GM21825 (cell line): ENCODE results near the gene RARRES1.
A peak's percentile ranks its signal among the peaks of the same experiment; 100 is the strongest.

Experiments used
- ATAC-seq: cut with Tn5 transposase; IDR thresholded peaks from one replicate; pipeline ENCODE4 v1.9.1; 2021; ENCODE audit warnings: mild to moderate bottlenecking, moderate library complexity; ENCODE audit not compliant: unreplicated experiment

RARRES1 gene

DNA sequence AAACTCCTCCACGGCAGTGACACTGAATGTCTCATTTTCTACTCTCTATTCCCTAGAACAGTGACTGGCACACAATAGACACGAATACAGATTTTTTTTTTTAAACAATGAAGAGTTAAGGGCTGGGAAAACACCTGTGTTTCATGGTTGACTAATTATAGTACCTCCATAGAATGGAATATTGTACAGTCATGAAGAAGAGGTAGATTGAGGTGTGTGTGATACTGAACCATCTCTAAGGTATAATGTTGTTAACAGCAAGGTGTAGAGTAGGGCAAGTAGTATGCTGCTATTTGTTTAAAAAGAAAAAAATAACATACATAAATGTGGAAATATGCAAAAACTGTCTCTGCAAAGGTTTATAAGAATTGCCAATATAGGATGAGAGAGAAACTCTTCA is 5.2 kb upstream of the RARRES1 start:
- ATAC-seq = no peak

DNA sequence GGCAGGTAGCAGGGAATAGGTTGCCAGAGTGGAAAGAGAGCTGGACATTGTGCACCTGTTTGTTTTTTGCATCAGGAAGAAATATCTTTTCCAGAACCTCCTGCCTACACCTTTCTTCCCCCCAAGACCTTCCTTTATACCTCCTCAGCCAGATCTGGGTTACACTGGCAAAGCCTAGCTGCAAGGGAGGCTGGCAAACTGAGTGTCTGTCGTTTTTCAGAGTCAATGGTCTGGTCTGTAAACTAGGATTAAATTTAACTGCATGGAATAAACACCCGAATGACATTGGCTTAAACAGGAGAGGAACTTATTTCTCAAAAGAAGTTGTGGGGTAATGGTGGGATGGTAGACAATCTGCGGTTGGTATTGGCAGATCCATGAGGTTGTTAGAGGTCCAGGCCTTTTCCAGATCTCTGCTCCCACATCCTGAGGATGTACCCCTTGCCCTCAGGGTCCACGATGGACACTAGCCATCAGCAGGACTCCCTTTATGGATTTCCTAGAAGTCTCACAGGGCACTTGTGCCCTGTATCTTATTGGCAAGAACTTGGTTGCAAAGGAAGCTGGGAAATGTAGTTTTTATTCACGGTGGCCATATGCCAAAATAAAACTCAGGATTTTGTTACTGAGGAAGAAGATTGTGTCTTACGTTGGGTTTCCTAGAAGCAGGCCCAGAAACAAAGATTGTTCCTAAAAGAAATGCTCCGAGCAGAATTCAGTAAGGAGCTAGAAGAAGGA is 3.2 kb upstream of the RARRES1 start:
- ATAC-seq = no peak

DNA sequence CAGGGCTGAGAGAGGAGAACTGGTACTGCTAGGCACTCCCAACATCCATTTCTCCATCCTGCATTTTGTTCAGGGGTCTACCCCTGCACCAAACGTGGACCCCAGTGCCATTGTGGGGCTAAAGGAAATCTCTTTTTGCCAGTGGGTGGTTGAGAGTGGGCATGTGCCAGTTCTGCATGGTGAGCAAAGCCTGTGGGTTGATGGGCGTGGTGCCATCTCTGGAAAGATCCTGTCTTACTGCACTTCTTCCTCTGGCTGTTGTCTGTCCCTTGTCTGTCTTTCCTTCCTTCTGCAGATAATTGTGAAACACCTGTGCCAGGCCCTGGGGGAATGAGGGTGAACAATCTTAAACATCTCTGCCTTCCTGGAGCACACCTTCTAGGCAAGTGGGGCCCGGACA is 1.4 kb upstream of the RARRES1 start:
- ATAC-seq = no peak

DNA sequence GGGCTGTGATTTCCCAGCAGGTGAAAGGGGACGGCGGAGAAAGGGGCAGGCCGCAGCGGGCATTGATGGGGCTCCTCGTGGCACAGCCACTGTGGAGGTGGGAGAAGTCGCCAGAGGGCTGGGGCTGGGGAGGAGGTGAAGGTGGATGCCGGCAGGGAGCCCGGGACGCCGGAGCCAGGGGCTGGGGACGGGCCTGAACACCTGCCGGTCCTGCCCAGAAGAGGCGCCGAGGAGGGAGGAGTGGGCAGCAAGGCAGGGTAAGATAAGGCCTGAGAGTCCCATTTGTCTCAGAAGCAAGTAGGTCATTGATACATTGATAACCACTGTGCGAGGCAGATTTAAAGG is 571 bp upstream of the RARRES1 start:
- no peak for ATAC-seq

DNA sequence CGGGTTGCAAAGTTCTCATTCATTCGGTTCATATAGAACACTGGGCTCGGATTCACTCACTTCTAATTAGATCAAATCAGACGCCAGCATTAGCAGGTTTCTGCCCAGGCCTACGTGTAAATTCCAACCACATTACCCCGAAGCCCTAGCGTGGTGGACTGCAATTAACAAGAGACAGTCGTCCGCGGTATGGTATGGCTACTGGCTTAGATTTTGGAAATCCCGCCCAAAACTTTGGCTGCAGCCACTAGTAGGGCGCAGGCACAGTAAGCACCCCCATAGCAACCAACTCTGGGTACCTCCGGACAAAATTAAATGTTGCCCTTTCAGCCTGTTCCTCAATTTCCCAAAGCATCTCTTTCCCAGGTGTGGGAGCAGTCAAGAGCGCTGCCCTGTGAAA is 771 bp downstream of the RARRES1 start:
- no peak for ATAC-seq

DNA sequence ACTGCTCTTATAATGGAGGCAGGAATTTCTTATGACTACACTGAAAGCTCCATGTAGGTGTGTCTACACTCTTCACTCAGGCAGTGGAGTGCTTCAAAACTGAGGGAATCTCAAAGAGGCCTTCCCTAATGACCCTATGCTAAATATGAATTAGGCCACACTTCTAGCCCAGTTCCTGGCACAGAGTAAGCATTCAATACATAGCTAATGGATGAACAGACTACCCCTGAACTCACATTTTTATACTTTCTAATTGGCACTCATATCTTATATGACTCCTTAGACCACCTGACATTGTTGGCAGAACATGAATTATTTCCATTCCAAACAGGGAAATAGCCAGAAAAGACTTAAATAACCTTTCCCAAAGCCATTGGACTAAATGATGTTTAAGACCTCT is 3.4 kb downstream of the RARRES1 start:
- ATAC-seq = no peak

DNA sequence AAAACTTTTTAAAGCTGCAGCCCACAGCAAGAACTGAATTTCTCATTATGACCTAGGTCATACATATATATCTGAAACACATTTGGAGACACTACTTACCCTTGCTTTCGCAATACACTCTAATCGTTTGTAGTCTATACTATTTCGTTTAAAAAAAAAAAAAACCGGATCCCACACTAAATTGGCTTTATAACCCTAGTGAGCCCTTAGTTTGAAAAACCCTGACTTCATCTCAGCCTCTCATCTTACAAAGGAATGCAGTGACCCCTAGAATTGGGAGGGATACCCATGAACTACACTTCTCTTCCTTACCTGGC is 4.2 kb downstream of the RARRES1 start:
- no peak for ATAC-seq

DNA sequence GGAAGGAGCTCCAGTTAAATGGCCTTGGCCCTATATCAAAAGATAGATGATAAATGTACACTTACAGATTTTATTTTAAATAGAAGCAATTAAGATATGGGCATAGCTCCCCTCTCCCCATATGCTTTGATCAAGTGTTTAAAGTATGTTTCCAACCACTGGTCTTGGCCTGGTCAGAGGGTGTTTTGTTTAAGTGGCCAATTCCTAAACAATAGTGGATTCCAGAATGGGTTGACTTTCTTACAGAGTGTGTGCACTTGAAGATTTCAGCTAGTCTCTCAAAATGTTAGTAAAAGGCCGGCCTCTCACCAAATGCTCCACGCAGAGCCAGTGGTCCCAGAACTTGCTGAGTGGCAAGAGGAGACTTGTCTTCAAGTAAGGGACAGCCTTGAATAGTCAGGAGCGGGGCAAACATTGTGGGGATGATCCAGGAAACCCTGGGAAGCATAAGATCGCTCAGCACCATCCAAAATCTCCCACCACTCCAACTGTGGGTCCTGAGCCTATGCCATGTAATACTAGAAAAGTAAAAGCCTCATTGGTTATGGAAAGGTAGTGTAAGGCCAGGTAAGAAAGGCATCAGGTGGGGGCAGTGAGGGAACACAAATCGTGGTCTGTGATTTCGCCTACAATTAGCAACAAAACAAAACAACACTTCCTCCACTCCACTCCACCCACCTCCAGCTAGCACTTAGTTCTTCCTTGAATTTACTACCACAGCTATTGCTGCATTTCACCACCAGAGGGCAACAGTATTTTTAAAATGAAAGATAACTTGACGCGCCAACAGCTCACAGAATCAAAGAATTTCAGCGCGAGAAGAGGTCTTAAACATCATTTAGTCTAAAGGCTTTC is 4.8 kb downstream of the RARRES1 start:
- ATAC-seq = peak; percentile 70

DNA sequence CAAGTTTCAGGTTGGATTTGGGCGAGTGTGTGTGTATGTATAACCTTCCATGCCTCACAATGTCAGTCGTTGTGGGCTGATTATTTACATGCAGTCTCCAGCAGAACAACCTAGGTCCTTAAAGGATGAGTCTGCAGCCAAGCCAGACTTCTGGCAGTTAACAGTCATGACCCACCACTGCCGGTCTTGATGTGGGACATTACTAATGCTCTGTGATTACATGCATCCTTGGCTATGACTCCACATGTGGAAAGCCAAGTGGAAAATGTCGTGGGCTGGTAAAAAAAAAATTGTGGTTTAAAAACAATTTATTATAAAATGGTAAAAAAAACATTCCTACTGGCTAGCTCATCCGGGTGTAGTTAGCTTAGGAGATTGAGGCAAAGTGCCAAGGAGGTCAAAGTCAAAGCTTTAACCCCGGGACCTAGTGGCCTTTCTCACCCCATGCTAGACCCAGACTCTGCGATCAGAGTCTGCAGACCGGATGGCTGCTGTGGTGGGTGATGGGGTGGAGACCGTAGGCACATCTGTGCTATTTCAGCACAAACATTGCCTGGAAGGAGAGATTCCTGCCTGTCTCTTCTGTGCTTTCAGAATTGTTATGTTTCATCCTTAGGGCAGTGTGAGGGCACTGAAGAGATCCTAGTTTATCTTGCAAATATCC is 6.8 kb downstream of the RARRES1 start:
- no peak for ATAC-seq

DNA sequence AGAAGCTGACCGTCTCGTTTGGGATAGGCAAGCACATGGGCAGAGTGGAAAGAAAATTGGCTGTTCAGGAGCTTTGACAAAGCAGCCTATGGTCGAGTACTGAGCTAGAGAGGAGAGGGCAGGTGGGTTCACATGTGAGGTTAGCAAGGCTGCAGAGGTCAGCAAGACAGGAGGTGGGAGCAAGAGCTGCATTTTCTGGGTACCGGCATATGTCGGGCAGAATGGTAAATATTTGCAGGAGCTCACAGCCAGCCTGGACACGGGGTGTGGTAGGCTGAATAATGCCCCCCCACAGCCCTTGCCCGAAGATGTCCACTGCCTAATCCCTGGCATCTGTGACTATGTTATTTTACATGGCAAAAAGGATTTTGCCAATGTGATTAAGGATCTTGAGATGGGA is 8.3 kb downstream of the RARRES1 start:
- no peak for ATAC-seq

DNA sequence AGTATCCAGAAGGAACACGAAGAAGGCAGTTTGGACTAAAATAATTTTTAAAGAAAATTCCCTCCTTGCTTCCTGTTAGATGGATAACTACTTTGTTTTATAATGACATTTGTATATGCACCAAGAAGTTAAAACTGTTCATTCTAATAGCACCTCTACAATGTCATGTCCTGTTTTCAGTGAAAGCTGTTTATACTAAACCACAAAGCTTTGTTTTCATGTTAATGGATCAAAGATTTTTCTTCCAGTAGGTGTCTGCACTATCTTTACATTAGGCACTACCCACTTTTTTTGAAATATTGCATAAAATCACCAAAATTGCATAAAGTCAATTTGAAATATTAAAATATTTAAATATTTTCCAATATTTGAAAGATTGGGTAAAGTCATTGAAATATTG is 10.1 kb downstream of the RARRES1 start:
- no peak for ATAC-seq

DNA sequence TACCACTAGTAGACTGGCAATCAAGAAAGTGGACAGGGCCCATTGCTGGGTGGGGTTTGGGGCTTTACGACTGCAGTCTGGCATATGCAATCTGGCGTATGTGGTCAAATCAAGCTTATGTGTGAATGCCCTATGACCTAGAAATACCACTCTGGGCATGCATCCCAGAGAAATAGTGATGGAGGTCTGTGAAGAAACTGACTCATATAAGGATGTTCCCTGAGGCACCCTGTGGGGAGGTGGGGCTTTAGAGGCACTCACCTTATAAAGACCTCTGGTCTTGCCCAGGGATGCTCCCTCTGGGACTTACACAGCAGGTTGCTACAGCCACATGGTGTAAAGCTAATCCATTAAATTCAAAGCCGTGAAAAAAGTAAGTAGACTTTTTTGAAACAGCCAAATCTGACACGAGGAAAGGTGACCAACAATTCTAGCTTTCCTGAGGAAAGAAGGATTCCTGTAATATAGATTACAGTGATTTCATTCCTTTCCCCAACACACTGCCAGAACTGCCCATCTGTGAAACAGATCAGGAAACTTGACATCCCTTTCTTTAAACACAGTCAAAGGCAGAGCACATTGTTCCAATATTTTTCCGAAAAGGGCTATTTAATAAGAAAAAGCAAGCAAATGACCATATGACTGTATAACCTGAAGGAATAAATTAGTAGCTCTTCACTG is 13.6 kb downstream of the RARRES1 start:
- ATAC-seq = no peak

DNA sequence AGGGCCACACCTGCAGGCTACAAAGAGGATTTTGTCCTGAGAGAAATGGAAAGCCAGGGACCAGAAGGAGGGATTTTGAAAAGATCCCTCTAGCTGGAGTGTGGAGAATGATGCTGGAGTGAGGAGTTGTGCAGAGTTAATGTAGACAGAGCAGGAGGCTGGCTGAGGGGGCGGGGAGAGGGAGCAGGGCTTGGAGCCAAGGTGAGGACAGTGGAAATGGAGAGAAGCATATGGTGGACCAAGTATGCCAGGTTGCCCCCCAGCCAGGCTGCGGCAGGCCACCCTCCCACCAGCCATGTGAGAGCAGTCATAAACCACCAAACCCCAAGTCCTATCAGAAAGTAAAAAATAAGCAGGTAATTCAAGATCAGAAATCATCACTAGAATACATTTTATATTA is 14.7 kb downstream of the RARRES1 start:
- no peak for ATAC-seq

DNA sequence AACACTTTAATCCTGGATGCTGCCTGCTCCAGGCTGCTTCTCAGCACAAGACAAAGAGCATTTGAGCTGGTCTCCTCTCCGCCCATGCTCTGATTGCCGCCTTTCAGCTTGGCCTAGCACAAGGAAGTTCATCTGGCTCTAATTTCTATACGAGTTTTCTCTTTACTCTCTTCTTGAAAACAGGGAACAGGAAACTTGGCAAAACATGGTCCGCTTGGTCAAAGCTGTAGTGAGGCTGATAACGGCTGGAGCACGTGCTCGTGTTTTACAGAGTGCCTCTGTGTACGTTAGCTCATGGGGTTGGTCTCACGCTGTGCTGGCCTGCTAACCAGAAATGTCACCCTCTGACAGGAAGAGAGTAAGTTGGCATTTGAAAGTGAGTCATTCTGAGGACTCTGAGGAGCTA is 19.2 kb downstream of the RARRES1 start:
- no peak for ATAC-seq

DNA sequence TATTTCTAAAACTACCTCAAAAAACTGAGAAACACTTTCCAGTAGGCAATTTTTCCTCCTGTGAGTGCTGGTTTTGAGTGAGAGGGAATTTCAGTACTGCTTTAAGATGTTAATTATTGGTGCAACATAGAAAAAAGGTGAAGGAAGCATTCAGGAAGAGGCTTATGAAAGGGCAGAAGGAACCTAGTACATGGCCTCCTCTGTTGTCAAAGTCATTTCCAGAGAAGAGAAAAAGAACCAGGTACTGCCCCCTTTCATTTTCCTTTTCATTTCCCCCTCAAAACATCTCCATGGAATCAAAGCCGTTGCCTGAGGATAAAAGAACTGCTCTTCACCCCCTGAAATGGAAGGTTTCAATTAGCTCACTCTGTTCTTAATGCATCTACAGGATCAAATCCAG is 19.8 kb downstream of the RARRES1 start:
- no peak for ATAC-seq

DNA sequence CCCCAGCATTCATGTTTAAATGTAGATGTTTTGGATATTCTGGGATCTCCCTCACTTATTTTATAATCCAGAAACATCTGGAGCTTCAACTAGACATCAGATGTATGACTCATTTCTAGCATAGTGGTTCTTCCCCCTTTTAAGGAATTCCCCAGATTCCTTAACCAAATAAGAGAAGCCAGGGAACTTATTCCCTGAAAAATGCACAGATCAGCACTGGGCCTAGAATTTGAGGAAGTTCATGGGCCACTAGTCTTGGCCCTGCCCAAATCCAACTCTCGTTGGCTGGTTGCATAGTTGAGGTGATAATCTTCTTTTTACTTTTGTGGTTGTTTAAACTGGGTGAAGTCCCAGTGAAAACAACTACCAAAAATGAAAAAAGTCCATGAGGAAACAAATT is 20.4 kb downstream of the RARRES1 start:
- no peak for ATAC-seq

DNA sequence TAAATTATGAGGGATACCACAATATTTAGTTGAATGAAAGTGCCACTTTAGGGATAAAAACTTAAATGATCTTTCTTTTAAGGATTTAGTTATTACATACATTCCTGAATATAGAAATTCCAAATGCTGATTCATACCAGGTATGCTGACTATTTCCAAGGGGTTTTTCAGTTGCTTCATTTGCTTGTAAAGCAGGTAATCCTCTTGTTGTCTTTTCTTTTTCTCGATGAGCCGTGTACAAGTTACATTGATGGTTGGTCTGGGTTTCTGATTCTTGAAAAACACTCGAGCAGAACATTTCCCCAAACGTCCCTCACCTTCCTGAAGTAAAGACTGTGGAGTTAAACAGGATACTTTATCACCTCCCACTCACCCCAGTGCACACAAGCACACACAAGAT is 21.7 kb downstream of the RARRES1 start:
- no peak for ATAC-seq

DNA sequence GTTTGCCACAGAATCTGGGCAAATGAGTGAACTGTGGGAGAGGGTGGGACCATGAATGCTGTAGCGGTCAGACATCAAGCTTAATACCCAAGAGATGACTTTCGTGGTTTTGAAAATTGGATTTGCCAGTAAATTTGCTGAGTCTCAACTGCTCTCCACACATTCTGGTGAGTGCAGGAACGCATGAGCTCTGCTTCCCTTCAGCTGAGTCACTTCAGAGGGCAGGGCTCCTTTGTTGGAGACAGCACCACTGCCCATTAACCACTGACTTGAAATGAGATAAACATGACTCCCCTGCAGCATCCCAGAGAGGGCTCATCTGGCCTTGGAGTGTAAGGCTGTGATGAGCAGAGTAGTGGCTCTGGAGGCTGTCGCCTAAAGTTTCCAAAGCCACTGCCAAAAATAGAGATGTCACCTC is 22.6 kb downstream of the RARRES1 start:
- no peak for ATAC-seq

DNA sequence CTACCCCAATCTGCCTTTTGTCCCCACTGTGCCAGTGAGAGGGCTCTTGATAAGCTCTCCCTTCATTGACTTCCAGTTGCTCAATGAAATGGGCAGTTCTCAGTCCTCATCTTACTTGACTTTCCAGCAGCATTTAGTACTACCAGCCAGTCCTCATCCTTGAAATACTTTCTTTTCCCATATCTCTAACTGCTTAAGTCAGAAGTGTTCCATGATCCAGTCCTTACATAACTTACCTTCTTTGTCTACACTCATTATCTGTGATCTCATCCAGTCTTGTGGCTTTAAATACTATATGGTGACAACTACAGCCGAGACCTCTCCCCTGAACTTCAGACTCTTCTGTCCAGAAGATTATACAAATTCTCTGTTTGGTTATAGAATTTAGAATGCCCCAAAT is 28.7 kb downstream of the RARRES1 start:
- ATAC-seq = no peak

DNA sequence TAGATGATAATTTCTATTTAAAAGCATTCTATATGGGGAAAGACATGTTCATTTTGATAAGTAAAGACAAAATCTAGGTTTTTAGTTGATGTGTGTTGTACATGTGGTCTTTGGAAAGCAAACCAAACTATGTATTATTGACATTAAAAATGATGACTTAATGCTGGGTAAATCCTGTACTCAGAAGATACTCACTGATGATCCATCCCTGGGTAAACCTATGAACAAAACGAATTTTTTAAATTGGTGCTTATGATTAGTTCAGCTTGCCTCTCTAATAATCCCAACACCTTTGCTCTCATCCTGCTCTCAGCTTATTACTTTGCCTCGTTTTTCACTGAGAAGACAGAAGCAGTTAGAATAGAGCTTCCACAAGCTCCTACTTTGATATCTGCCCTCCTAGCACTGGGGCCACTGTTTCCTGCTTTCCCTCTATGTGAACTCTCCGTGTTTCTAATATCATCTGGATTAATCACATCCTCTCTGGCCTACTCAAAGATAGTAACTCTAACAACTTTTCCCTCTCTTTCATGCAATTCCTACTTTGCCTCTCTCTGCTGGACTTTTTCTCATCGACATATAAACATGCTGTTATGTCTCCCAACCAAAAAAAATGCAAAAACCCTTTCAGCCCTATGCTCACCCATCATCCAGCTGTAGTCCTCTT is 29.3 kb downstream of the RARRES1 start:
- ATAC-seq = no peak

DNA sequence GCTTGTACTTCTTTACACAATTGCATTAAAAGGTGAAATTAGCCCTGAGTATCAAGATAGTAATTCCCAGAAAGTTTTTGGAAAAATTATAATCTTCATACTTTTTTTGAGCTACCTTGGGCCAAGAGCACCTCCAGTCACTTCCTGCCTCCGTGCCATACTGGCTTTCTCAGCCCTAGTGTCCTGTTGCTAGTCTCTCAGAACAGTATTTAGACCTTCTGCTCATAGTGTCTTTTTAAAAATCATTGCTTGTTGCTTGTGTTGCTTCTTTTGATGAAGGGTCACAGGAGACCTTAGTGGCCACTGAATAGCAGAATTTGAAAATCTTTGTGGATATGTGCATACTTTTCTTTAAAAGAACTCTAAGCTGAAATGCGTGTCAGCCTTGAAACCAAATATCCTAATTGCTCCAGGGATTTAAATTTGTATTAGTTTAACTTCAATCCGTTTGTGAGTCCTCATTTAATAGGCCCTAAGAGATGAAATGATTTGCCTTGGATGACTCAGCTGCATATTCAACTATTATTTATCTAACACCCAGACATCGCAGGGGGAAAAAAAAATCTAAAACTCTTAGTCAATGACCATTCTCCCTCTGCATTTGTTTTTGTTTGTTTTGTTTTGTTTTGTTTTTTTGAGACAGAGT is 30.7 kb downstream of the RARRES1 start:
- ATAC-seq = no peak
